Endothelial cell of umbilical vein (primary cell): ENCODE results near the gene SPACA1. TPM values are rescaled to one million over a fixed set of nuclear protein-coding genes. Genes with fewer than 3 reads are reported as not detected.

Experiments
- BruUV-seq: library from RNA; stranded (reverse); fragments of 400-500 nt; replicated peaks from 2 replicates; lab custom pipeline; 2021; lab: Mats Ljungman, UMichigan
- CTCF ChIA-PET: fragments of 300-600, 350-600 bp; sonication (Branson Sonifier 250); formaldehyde crosslinking; loops from one replicate; lab custom pipeline; 2021; ENCODE audit warnings: antibody characterized with exemption, inconsistent platforms; lab: Charles Lee
- POLR2A ChIA-PET: fragments of 300-600, 350-600 bp; sonication (Branson Sonifier 250); formaldehyde crosslinking; loops from one replicate; lab custom pipeline; 2021; ENCODE audit warnings: antibody characterized with exemption, inconsistent platforms; lab: Charles Lee
- DNase-seq: peaks from one replicate; pipeline ENCODE4 v3.0.0-alpha.2; 2011; ENCODE audit warnings: low read depth, low spot score
- FAIRE-seq: peaks from 2 replicates; lab custom pipeline; 2011; peaks lifted over from hg19 to GRCh38; lab: Jason Lieb, UNC
- H2AFZ ChIP-seq: 2 replicates; pipeline ENCODE4 v1.6.0; 2012; ENCODE audit warnings: low read depth, low read length, control low read depth, inconsistent platforms
- H3K27ac ChIP-seq: 2 replicates; pipeline ENCODE4 v1.5.1; 2011; ENCODE audit warnings: low read depth, mild to moderate bottlenecking, control low read depth, low read length, moderate library complexity; ENCODE audit not compliant: insufficient read depth
- H3K27me3 ChIP-seq, 2 experiments: 2 replicates each; pipeline versions ENCODE4 v1.6.0 to v1.6.1; 2011; ENCODE audit warnings: low read length in 2 of 2, mixed read lengths in 1 of 2; ENCODE audit not compliant: control insufficient read depth in 2 of 2, insufficient read depth in 2 of 2
- H3K36me3 ChIP-seq, 2 experiments: 2 replicates in 1 of 2; 3 replicates in 1 of 2; pipeline ENCODE4 v1.5.1; 2011; ENCODE audit warnings: low read length in 2 of 2, mild to moderate bottlenecking in 1 of 2, moderate library complexity in 1 of 2; ENCODE audit not compliant: control insufficient read depth in 2 of 2, insufficient read depth in 2 of 2; ENCODE audit errors: extremely low read depth in 1 of 2
- H3K4me1 ChIP-seq: 3 replicates; pipeline ENCODE4 v1.5.1; 2011; ENCODE audit warnings: mild to moderate bottlenecking, low read length; ENCODE audit not compliant: control insufficient read depth, insufficient read depth; ENCODE audit errors: extremely low read depth
- H3K4me2 ChIP-seq: 2 replicates; pipeline ENCODE4 v1.6.1; 2011; ENCODE audit warnings: low read length, control low read depth, mixed read lengths; ENCODE audit not compliant: insufficient read depth
- H3K4me3 ChIP-seq, 3 experiments: fragments of 200-600 bp in 1 of 3; sonication (generic), shearing (Covaris generic) in 1 of 3; replicated peaks in 1 of 3; 2 replicates each; pipeline ENCODE4 v1.5.1; 2011 to 2016; ENCODE audit warnings: control low read depth in 3 of 3, low read length in 3 of 3, mild to moderate bottlenecking in 2 of 3, inconsistent platforms in 1 of 3, low read depth in 1 of 3, moderate library complexity in 1 of 3; ENCODE audit not compliant: insufficient read depth in 1 of 3
- H3K79me2 ChIP-seq: 2 replicates; pipeline ENCODE4 v1.6.0; 2012; ENCODE audit warnings: low read length, inconsistent platforms; ENCODE audit not compliant: control insufficient read depth, insufficient read depth
- H3K9ac ChIP-seq: replicated peaks from 2 replicates; pipeline ENCODE3; 2011; ENCODE audit warnings: low read length, control low read depth; ENCODE audit not compliant: insufficient read depth; ENCODE audit errors: extremely low read depth
- H3K9me1 ChIP-seq: replicated peaks from 3 replicates; pipeline ENCODE4 v1.6.0; 2011; ENCODE audit warnings: mild to moderate bottlenecking, low read length; ENCODE audit not compliant: control insufficient read depth, insufficient read depth; ENCODE audit errors: extremely low read depth
- H3K9me3 ChIP-seq: replicated peaks from 2 replicates; pipeline ENCODE4 v1.5.1; 2012; ENCODE audit warnings: low read length, inconsistent platforms; ENCODE audit not compliant: control insufficient read depth, insufficient read depth
- H4K20me1 ChIP-seq: replicated peaks from 2 replicates; pipeline ENCODE3; 2011; ENCODE audit warnings: mild to moderate bottlenecking, low read length; ENCODE audit not compliant: control insufficient read depth, insufficient read depth; ENCODE audit errors: extremely low read depth
- EZH2 ChIP-seq: IDR thresholded peaks from 2 replicates; pipeline ENCODE4 v1.6.1; 2012; ENCODE audit warnings: borderline replicate concordance, low read depth, mild to moderate bottlenecking, moderate library complexity, low read length, inconsistent platforms; ENCODE audit not compliant: severe bottlenecking
- FOS ChIP-seq: IDR thresholded peaks from 2 replicates; pipeline ENCODE4 v1.6.1; 2011; ENCODE audit warnings: mild to moderate bottlenecking, low read length, moderate library complexity, borderline replicate concordance; ENCODE audit not compliant: insufficient read depth
- GATA2 ChIP-seq: IDR thresholded peaks from 2 replicates; pipeline ENCODE4 v1.7.0; 2011; ENCODE audit warnings: low read depth, mild to moderate bottlenecking, moderate library complexity, mixed read lengths, low read length; ENCODE audit not compliant: insufficient read length, insufficient read depth
- JUN ChIP-seq: IDR thresholded peaks from 2 replicates; pipeline ENCODE4 v1.6.1; 2011; ENCODE audit warnings: borderline replicate concordance, low read depth; ENCODE audit not compliant: insufficient read length, insufficient read depth
- MYC ChIP-seq: IDR thresholded peaks from one replicate; pipeline ENCODE4 v1.6.1; 2011; ENCODE audit warnings: mild to moderate bottlenecking, low read depth, low read length
- POLR2A ChIP-seq: IDR thresholded peaks from 2 replicates; pipeline ENCODE4 v1.6.1; 2012; ENCODE audit warnings: low read depth, mild to moderate bottlenecking, control low read depth, low read length
- POLR2AphosphoS5 ChIP-seq: IDR thresholded peaks from 2 replicates; pipeline ENCODE4 v1.6.1; 2012; ENCODE audit warnings: low read depth, mild to moderate bottlenecking, control low read depth, low read length, moderate library complexity; ENCODE audit not compliant: insufficient read depth
- dilution Hi-C: fragments of 300-500 bp; cut with MboI; formaldehyde crosslinking; loops from one replicate; pipeline ENCODE4 v1.15.0; 2019; ENCODE audit warnings: low sequenced_read_pairs; ENCODE audit not compliant: extremely low pct_ligation_motif_present
- intact Hi-C: fragments of 100-400 bp; cut with micrococcal nuclease; formaldehyde crosslinking; loops from one replicate; pipeline ENCODE4 v1.10.0; 2022
- polyA plus RNA-seq, 4 experiments: library from polyadenylated mRNA; depleted of rRNA in 3 of 4; stranded (reverse) in 3 of 4; unstranded in 1 of 4; fragments of >200 nt; gene quantifications; 2 replicates each; pipeline versions ENCODE4 v1.2.1 to v1.2.3, GENCODE V29; 2011 to 2012; ENCODE audit warnings: missing spikeins in 1 of 4
- total RNA-seq: library from RNA; stranded (reverse); gene quantifications from 2 replicates; pipeline ENCODE4 v1.2.3, GENCODE V29; 2021
- TF ChIP-seq, protein P1 (sequence below), 2 donors: IDR thresholded peaks; 1 replicate in 1 of 2; 2 replicates in 1 of 2; pipeline ENCODE4 v1.5.1; 2011; ENCODE audit warnings: low read length in 2 of 2, mild to moderate bottlenecking in 2 of 2, moderate library complexity in 2 of 2, control low read depth in 1 of 2, inconsistent platforms in 1 of 2, low read depth in 1 of 2; ENCODE audit not compliant: insufficient read depth in 1 of 2; ENCODE audit errors: extremely low read depth in 1 of 2
- TF ChIP-seq, protein P2 (sequence below): IDR thresholded peaks from 2 replicates; pipeline ENCODE4 v1.6.1; 2011; ENCODE audit not compliant: insufficient read depth, insufficient read length

Gene SPACA1
- total and polyA plus RNA-seq, 2 donors (not counting 3 experiments of a cell fraction or from before 2014, with no cell fraction given), result not detected

DNA sequence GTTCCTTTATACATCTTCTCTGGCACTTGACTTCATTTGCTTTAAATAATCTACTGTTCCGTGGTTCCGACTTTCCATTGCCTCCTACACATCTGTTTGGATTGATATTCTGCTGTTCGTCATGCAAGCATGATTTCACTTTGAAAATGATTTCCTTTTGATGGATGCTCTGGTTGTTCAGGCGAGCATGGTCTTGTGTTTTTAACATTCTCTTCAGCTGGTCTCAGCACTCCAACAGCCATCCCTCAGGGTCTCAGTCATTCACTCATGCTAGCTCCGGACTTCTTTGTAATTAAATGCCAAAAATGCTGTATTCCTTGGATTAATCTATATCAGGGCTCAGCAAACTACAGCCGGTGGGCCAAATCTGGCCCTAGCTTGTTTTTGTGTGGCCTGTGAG is 27.2 kb upstream of the SPACA1 start:
- intact Hi-C loops (no loop called here), dilution Hi-C loops (no loop called here)
- H3K27ac ChIP-seq, result no peak overlapping the region
- no peaks in the 10 kb centered on the region for H3K9me1 ChIP-seq
- H3K9ac ChIP-seq, result no peak overlapping the region
- H2AFZ ChIP-seq, result no peak overlapping the region
- no peaks in the 10 kb centered on the region for H3K79me2 ChIP-seq
- H3K36me3 ChIP-seq, result no peaks in the 10 kb centered on the region
- ChIA-PET POLR2A (no interaction called here), CTCF (no interaction called here)
- no peak for FAIRE-seq
- no peaks in the 10 kb centered on the region for H3K27me3 ChIP-seq
- H3K4me2 ChIP-seq, result no peak overlapping the region
- H3K9me3 ChIP-seq, result no peaks in the 10 kb centered on the region
- no peaks in the 10 kb centered on the region for H4K20me1 ChIP-seq
- no peaks in the 10 kb centered on the region for H3K4me1 ChIP-seq
- no peak for TF ChIP-seq POLR2A
- no peak for TF ChIP-seq EZH2
- TF ChIP-seq GATA2, result no peak
- no peak for TF ChIP-seq FOS
- TF ChIP-seq, protein P1, sequence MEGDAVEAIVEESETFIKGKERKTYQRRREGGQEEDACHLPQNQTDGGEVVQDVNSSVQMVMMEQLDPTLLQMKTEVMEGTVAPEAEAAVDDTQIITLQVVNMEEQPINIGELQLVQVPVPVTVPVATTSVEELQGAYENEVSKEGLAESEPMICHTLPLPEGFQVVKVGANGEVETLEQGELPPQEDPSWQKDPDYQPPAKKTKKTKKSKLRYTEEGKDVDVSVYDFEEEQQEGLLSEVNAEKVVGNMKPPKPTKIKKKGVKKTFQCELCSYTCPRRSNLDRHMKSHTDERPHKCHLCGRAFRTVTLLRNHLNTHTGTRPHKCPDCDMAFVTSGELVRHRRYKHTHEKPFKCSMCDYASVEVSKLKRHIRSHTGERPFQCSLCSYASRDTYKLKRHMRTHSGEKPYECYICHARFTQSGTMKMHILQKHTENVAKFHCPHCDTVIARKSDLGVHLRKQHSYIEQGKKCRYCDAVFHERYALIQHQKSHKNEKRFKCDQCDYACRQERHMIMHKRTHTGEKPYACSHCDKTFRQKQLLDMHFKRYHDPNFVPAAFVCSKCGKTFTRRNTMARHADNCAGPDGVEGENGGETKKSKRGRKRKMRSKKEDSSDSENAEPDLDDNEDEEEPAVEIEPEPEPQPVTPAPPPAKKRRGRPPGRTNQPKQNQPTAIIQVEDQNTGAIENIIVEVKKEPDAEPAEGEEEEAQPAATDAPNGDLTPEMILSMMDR (IDR thresholded peaks at IDR 0.05; ENCODE audit: extremely low read depth in 1 of 2, insufficient read depth in 1 of 2, low read depth in 1 of 2, low read length in 2 of 2), result no peak
- no peak for TF ChIP-seq JUN
- TF ChIP-seq MYC, result no peak
- TF ChIP-seq POLR2AphosphoS5, result no peak
- TF ChIP-seq, protein P2, sequence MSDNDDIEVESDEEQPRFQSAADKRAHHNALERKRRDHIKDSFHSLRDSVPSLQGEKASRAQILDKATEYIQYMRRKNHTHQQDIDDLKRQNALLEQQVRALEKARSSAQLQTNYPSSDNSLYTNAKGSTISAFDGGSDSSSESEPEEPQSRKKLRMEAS, result no peak
- no TSS peak for BruUV-seq
- DNase-seq, result no peak
- H3K4me3 ChIP-seq, result no peak overlapping the region
